ENCODE results near the gene EREG.

The EREG gene

GRCh38 chr4:74412225-74412624, 47.3 kb downstream of the EREG start:
- no peak overlapping the region for H3K56ac ChIP-seq (ENCODE audit: low read length)
- H3K9ac ChIP-seq (ENCODE audit: low read length), result no peak overlapping the region
- H2BK5ac ChIP-seq (ENCODE audit: low read length), result no peak overlapping the region
- H3K27ac ChIP-seq (ENCODE audit: low read depth, low read length), result no peak overlapping the region
- H2BK15ac ChIP-seq (replicated peaks; ENCODE audit: low read depth), result no peak overlapping the region
- H3K4me2 ChIP-seq (ENCODE audit: low read length), result no peak overlapping the region
- no peak overlapping the region for H3K4ac ChIP-seq (ENCODE audit: low read depth, low read length)
- H3K4me1 ChIP-seq (ENCODE audit: control insufficient read depth, low read depth, low read length), result peaks cover 2% of the 10 kb centered on the region
- H3K79me2 ChIP-seq (ENCODE audit: control insufficient read depth, insufficient read depth, low read length), result no peaks in the 10 kb centered on the region
- DNase-seq, result no peak
- H4K5ac ChIP-seq (ENCODE audit: low read length), result no peak overlapping the region
- H3K18ac ChIP-seq (ENCODE audit: low read length), result no peak overlapping the region
- no peak overlapping the region for H3K4me3 ChIP-seq (ENCODE audit: low read length)
- H4K8ac ChIP-seq (ENCODE audit: low read depth, low read length), result no peak overlapping the region
- H3K23ac ChIP-seq (ENCODE audit: low read length), result no peak overlapping the region
- H2BK120ac ChIP-seq (ENCODE audit: low read depth, low read length), result no peak overlapping the region
- no peaks in the 10 kb centered on the region for H3K36me3 ChIP-seq (ENCODE audit: control insufficient read depth, insufficient read depth, low read length)
- H2AK5ac ChIP-seq (ENCODE audit: low read length), result no peak overlapping the region
- H3K79me1 ChIP-seq (ENCODE audit: low read length), result no peaks in the 10 kb centered on the region
- H3K27me3 ChIP-seq (ENCODE audit: insufficient read depth, low read length, poor library complexity), result no peaks in the 10 kb centered on the region

- Histone ChIP-seq H2BK120ac (ENCODE audit: low read depth, low read length) (no peak overlapping the region), H2BK15ac (replicated peaks; ENCODE audit: low read depth) (no peak overlapping the region), H2AK5ac (ENCODE audit: low read length) (no peak overlapping the region), H3K27me3 (ENCODE audit: insufficient read depth, low read length, poor library complexity) (no peaks in the 10 kb centered on the region), H3K4ac (ENCODE audit: low read depth, low read length) (no peak overlapping the region), H3K9ac (ENCODE audit: low read length) (no peak overlapping the region), H3K79me1 (ENCODE audit: low read length) (no peaks in the 10 kb centered on the region), H3K4me3 (ENCODE audit: low read length) (no peak overlapping the region), H4K5ac (ENCODE audit: low read length) (no peak overlapping the region), H3K79me2 (ENCODE audit: control insufficient read depth, insufficient read depth, low read length) (no peaks in the 10 kb centered on the region), H3K18ac (ENCODE audit: low read length) (no peak overlapping the region), H3K56ac (ENCODE audit: low read length) (no peak overlapping the region), H3K36me3 (ENCODE audit: control insufficient read depth, insufficient read depth, low read length) (no peaks in the 10 kb centered on the region), H2BK5ac (ENCODE audit: low read length) (no peak overlapping the region), H3K4me2 (ENCODE audit: low read length) (no peak overlapping the region), H3K4me1 (ENCODE audit: control insufficient read depth, low read depth, low read length) (peaks cover 2% of the 10 kb centered on the region), H3K23ac (ENCODE audit: low read length) (no peak overlapping the region), H4K8ac (ENCODE audit: low read depth, low read length) (no peak overlapping the region), H3K27ac (ENCODE audit: low read depth, low read length) (no peak overlapping the region)
- no peak for DNase-seq
These were observed 48.3 kb downstream of the EREG start for GRCh38 chr4:74413265-74413664.

GRCh38 chr4:74414149-74414809, 49.3 kb downstream of the EREG start:
- no peak overlapping the region for H4K8ac ChIP-seq (ENCODE audit: low read depth, low read length)
- WGBS (ENCODE audit: extremely low coverage, insufficient coverage, low lambda C conversion rate), result no CpG with 5 or more reads among the region's 5 CpGs
- no peak overlapping the region for H3K18ac ChIP-seq (ENCODE audit: low read length)
- H3K27me3 ChIP-seq (ENCODE audit: insufficient read depth, low read length, poor library complexity), result no peaks in the 10 kb centered on the region
- H3K27ac ChIP-seq (ENCODE audit: low read depth, low read length), result no peak overlapping the region
- no peak overlapping the region for H2BK5ac ChIP-seq (ENCODE audit: low read length)
- H2BK120ac ChIP-seq (ENCODE audit: low read depth, low read length), result no peak overlapping the region
- H2AK5ac ChIP-seq (ENCODE audit: low read length), result no peak overlapping the region
- H3K79me2 ChIP-seq (ENCODE audit: control insufficient read depth, insufficient read depth, low read length), result no peaks in the 10 kb centered on the region
- no peaks in the 10 kb centered on the region for H3K36me3 ChIP-seq (ENCODE audit: control insufficient read depth, insufficient read depth, low read length)
- peaks cover 2% of the 10 kb centered on the region for H3K4me1 ChIP-seq (ENCODE audit: control insufficient read depth, low read depth, low read length)
- H3K4ac ChIP-seq (ENCODE audit: low read depth, low read length), result no peak overlapping the region
- H2BK15ac ChIP-seq (replicated peaks; ENCODE audit: low read depth), result no peak overlapping the region
- H3K9ac ChIP-seq (ENCODE audit: low read length), result no peak overlapping the region
- H4K5ac ChIP-seq (ENCODE audit: low read length), result no peak overlapping the region
- no peak overlapping the region for H3K4me3 ChIP-seq (ENCODE audit: low read length)
- H3K79me1 ChIP-seq (ENCODE audit: low read length), result no peaks in the 10 kb centered on the region
- H3K23ac ChIP-seq (ENCODE audit: low read length), result no peak overlapping the region
- no peak overlapping the region for H3K56ac ChIP-seq (ENCODE audit: low read length)
- DNase-seq, result no peak
- H3K4me2 ChIP-seq (ENCODE audit: low read length), result no peak overlapping the region

GRCh38 chr4:74415602-74416300, 50.8 kb downstream of the EREG start:
- H4K8ac ChIP-seq (ENCODE audit: low read depth, low read length), result no peak overlapping the region
- no peak overlapping the region for H3K4me3 ChIP-seq (ENCODE audit: low read length)
- no peak overlapping the region for H2AK5ac ChIP-seq (ENCODE audit: low read length)
- H3K56ac ChIP-seq (ENCODE audit: low read length), result no peak overlapping the region
- H3K27ac ChIP-seq (ENCODE audit: low read depth, low read length), result no peak overlapping the region
- H4K5ac ChIP-seq (ENCODE audit: low read length), result no peak overlapping the region
- no peak overlapping the region for H3K18ac ChIP-seq (ENCODE audit: low read length)
- H3K9ac ChIP-seq (ENCODE audit: low read length), result no peak overlapping the region
- no peaks in the 10 kb centered on the region for H3K79me2 ChIP-seq (ENCODE audit: control insufficient read depth, insufficient read depth, low read length)
- no peak overlapping the region for H3K4me2 ChIP-seq (ENCODE audit: low read length)
- no peak overlapping the region for H2BK15ac ChIP-seq (replicated peaks; ENCODE audit: low read depth)
- H3K4me1 ChIP-seq (ENCODE audit: control insufficient read depth, low read depth, low read length), result no peaks in the 10 kb centered on the region
- WGBS (ENCODE audit: extremely low coverage, insufficient coverage, low lambda C conversion rate), result no CpG with 5 or more reads among the region's 3 CpGs
- H3K79me1 ChIP-seq (ENCODE audit: low read length), result no peaks in the 10 kb centered on the region
- H3K4ac ChIP-seq (ENCODE audit: low read depth, low read length), result no peak overlapping the region
- H3K27me3 ChIP-seq (ENCODE audit: insufficient read depth, low read length, poor library complexity), result no peaks in the 10 kb centered on the region
- H2BK120ac ChIP-seq (ENCODE audit: low read depth, low read length), result no peak overlapping the region
- no peaks in the 10 kb centered on the region for H3K36me3 ChIP-seq (ENCODE audit: control insufficient read depth, insufficient read depth, low read length)
- H3K23ac ChIP-seq (ENCODE audit: low read length), result no peak overlapping the region
- H2BK5ac ChIP-seq (ENCODE audit: low read length), result no peak overlapping the region
- no peak for DNase-seq

GRCh38 chr4:74418063-74418670, 53.2 kb downstream of the EREG start:
- Histone ChIP-seq H3K4ac (ENCODE audit: low read depth, low read length) (no peak overlapping the region), H2AK5ac (ENCODE audit: low read length) (no peak overlapping the region), H3K79me2 (ENCODE audit: control insufficient read depth, insufficient read depth, low read length) (no peaks in the 10 kb centered on the region), H3K27ac (ENCODE audit: low read depth, low read length) (no peak overlapping the region), H2BK120ac (ENCODE audit: low read depth, low read length) (no peak overlapping the region), H3K23ac (ENCODE audit: low read length) (no peak overlapping the region), H4K8ac (ENCODE audit: low read depth, low read length) (no peak overlapping the region), H3K9ac (ENCODE audit: low read length) (no peak overlapping the region), H3K79me1 (ENCODE audit: low read length) (no peaks in the 10 kb centered on the region), H4K5ac (ENCODE audit: low read length) (no peak overlapping the region), H3K4me2 (ENCODE audit: low read length) (no peak overlapping the region), H3K36me3 (ENCODE audit: control insufficient read depth, insufficient read depth, low read length) (no peaks in the 10 kb centered on the region), H3K4me1 (ENCODE audit: control insufficient read depth, low read depth, low read length) (no peaks in the 10 kb centered on the region), H3K27me3 (ENCODE audit: insufficient read depth, low read length, poor library complexity) (no peaks in the 10 kb centered on the region), H3K56ac (ENCODE audit: low read length) (no peak overlapping the region), H2BK15ac (replicated peaks; ENCODE audit: low read depth) (no peak overlapping the region), H3K18ac (ENCODE audit: low read length) (no peak overlapping the region), H3K4me3 (ENCODE audit: low read length) (no peak overlapping the region), H2BK5ac (ENCODE audit: low read length) (no peak overlapping the region)
- no peak for DNase-seq
- WGBS (ENCODE audit: extremely low coverage, insufficient coverage, low lambda C conversion rate), result no CpG with 5 or more reads among the region's 6 CpGs

All from mesendoderm (in vitro differentiated cells).